ENCODE measurements around the gene CSTA. TPM values are rescaled to one million over a fixed set of nuclear protein-coding genes. Genes with fewer than 3 reads are reported as not detected.

Gene CSTA
- total and polyA plus RNA-seq, 2 of the 13 experiments (the other 11 are each of a cell fraction or from before 2014, with no cell fraction given), result 3.9 to 11.0 TPM

DNA sequence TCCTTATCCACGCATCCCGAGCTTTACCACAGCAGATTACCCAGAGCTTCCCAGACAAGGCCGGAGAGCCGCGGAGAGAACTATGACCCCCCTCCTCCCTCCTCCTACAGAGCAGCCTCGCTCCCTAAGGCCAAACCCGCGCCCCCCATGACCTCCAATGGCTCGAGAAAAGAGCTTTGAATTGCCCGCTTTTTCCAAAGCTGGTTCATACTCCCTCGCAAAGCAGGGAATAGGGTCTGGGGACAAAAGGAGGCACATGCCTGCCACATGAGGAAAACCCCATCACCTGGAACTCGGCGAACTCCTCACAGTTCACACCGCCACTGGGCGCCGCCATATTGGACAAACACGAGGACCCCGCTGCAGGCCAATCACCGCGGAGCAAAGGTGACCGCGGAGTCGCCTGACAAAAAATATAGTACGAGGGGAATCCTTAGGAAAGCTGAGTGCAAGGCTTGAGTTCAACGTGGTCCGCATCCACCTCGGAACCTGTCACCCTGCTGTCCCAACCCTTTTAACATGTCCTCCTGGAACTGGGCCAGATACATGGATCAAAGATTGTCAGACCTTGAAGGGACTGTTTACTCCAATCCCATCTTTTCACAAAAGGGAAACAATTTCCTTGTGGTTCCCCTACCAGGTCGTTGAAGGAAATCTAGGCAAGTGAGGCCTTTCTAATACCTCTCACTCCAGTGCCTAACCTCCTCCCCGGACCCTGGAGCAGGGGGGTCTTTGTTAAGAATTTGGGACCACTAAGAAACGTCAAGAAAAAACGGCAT lies 58.0 kb downstream of the CSTA start, which contains the start of gene MIX23 (continued):
- TF ChIP-seq, protein P1, sequence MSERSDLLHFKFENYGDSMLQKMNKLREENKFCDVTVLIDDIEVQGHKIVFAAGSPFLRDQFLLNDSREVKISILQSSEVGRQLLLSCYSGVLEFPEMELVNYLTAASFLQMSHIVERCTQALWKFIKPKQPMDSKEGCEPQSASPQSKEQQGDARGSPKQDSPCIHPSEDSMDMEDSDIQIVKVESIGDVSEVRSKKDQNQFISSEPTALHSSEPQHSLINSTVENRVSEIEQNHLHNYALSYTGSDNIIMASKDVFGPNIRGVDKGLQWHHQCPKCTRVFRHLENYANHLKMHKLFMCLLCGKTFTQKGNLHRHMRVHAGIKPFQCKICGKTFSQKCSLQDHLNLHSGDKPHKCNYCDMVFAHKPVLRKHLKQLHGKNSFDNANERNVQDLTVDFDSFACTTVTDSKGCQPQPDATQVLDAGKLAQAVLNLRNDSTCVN (CRISPR knock-in tag; IDR thresholded peaks at IDR 0.05; ENCODE audit: borderline replicate concordance), result no peak; the same call in 1 of the 2 replicates
- TF ChIP-seq NFKBIZ (CRISPR knock-in tag; IDR thresholded peaks at IDR 0.05), result no peak
- TF ChIP-seq ZNF556 (CRISPR knock-in tag; IDR thresholded peaks at IDR 0.05; ENCODE audit: borderline replicate concordance), result peak; percentile 78
- TF ChIP-seq, protein P2, sequence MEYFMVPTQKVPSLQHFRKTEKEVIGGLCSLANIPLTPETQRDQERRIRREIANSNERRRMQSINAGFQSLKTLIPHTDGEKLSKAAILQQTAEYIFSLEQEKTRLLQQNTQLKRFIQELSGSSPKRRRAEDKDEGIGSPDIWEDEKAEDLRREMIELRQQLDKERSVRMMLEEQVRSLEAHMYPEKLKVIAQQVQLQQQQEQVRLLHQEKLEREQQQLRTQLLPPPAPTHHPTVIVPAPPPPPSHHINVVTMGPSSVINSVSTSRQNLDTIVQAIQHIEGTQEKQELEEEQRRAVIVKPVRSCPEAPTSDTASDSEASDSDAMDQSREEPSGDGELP (IDR thresholded peaks at IDR 0.05; ENCODE audit: borderline replicate concordance, low read depth), result 0 out of 2 replicates have a peak, but pooled peaks have one; percentile 30
- TF ChIP-seq, protein P3, sequence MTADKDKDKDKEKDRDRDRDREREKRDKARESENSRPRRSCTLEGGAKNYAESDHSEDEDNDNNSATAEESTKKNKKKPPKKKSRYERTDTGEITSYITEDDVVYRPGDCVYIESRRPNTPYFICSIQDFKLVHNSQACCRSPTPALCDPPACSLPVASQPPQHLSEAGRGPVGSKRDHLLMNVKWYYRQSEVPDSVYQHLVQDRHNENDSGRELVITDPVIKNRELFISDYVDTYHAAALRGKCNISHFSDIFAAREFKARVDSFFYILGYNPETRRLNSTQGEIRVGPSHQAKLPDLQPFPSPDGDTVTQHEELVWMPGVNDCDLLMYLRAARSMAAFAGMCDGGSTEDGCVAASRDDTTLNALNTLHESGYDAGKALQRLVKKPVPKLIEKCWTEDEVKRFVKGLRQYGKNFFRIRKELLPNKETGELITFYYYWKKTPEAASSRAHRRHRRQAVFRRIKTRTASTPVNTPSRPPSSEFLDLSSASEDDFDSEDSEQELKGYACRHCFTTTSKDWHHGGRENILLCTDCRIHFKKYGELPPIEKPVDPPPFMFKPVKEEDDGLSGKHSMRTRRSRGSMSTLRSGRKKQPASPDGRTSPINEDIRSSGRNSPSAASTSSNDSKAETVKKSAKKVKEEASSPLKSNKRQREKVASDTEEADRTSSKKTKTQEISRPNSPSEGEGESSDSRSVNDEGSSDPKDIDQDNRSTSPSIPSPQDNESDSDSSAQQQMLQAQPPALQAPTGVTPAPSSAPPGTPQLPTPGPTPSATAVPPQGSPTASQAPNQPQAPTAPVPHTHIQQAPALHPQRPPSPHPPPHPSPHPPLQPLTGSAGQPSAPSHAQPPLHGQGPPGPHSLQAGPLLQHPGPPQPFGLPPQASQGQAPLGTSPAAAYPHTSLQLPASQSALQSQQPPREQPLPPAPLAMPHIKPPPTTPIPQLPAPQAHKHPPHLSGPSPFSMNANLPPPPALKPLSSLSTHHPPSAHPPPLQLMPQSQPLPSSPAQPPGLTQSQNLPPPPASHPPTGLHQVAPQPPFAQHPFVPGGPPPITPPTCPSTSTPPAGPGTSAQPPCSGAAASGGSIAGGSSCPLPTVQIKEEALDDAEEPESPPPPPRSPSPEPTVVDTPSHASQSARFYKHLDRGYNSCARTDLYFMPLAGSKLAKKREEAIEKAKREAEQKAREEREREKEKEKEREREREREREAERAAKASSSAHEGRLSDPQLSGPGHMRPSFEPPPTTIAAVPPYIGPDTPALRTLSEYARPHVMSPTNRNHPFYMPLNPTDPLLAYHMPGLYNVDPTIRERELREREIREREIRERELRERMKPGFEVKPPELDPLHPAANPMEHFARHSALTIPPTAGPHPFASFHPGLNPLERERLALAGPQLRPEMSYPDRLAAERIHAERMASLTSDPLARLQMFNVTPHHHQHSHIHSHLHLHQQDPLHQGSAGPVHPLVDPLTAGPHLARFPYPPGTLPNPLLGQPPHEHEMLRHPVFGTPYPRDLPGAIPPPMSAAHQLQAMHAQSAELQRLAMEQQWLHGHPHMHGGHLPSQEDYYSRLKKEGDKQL (CRISPR knock-in tag; IDR thresholded peaks at IDR 0.05; ENCODE audit: low read depth), result no peak
- peak; percentile 95 for TF ChIP-seq ZFX (CRISPR knock-in tag; IDR thresholded peaks at IDR 0.05; ENCODE audit: low read depth)
- no peak for TF ChIP-seq FOXA3 (CRISPR knock-in tag; IDR thresholded peaks at IDR 0.05)
- TF ChIP-seq ZSCAN12 (CRISPR knock-in tag; IDR thresholded peaks at IDR 0.05), result peak; percentile 46; the same call in 1 of the 2 replicates
- TF ChIP-seq, protein P4, sequence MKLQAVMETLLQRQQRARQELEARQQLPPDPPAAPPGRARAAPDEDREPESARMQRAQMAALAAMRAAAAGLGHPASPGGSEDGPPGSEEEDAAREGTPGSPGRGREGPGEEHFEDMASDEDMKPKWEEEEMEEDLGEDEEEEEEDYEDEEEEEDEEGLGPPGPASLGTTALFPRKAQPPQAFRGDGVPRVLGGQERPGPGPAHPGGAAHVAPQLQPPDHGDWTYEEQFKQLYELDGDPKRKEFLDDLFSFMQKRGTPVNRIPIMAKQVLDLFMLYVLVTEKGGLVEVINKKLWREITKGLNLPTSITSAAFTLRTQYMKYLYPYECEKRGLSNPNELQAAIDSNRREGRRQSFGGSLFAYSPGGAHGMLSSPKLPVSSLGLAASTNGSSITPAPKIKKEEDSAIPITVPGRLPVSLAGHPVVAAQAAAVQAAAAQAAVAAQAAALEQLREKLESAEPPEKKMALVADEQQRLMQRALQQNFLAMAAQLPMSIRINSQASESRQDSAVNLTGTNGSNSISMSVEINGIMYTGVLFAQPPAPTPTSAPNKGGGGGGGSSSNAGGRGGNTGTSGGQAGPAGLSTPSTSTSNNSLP (IDR thresholded peaks at IDR 0.05; ENCODE audit: low read depth, low read length), result no peak
- TF ChIP-seq, protein P5, sequence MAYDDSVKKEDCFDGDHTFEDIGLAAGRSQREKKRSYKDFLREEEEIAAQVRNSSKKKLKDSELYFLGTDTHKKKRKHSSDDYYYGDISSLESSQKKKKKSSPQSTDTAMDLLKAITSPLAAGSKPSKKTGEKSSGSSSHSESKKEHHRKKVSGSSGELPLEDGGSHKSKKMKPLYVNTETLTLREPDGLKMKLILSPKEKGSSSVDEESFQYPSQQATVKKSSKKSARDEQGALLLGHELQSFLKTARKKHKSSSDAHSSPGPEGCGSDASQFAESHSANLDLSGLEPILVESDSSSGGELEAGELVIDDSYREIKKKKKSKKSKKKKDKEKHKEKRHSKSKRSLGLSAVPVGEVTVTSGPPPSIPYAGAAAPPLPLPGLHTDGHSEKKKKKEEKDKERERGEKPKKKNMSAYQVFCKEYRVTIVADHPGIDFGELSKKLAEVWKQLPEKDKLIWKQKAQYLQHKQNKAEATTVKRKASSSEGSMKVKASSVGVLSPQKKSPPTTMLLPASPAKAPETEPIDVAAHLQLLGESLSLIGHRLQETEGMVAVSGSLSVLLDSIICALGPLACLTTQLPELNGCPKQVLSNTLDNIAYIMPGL (CRISPR knock-in tag; IDR thresholded peaks at IDR 0.05; ENCODE audit: borderline replicate concordance in 1 of 2, low read depth in 1 of 2), result peak; percentile 31 to 71; a peak in 3 of 4 replicates
- TF ChIP-seq SNAI1 (CRISPR knock-in tag; IDR thresholded peaks at IDR 0.05; ENCODE audit: borderline replicate concordance), result peak; percentile 30; the same call in 1 of the 2 replicates

Measured in HepG2 (cell line).